ENCODE results near the gene ANTXR2.

Gene ANTXR2

DNA sequence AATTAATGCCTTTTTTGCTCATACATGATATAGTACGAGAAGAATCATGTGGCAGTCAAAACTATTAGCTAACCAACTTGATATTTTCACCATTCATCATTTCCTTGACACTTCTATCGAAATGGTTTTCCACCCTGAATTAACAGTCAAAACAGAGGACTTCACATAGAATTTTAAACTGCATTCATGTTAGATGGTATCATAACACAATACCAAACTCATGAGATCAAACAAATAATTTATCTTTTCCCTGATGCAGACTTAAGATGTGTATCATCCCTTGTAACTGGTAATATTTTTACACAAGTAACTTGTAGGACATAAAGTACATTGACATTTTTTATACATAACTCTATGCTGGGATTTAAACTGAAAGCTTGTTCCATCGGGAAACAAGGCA lies 18.2 kb upstream of the ANTXR2 start:
- no peak for TF ChIP-seq CTCF (IDR thresholded peaks at IDR 0.05)

DNA sequence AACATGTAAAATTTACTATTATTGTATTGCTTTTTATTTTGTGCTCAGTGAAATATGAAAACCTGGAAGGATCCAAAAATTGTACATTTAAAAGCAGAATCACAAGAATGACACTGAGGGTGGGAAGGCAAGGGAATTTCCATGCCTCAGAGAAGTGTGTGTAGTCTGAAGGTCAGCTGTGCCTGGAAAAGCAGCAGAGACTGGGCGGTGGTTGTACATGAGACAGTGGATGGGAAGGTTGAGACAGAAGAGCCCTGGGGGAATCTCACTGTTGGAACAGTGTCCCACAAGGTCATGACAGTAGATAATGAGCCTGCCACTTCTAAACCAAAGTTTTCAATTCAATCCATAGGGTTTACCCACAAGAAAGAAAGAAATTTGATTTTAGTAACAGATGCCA lies 17.1 kb upstream of the ANTXR2 start:
- TF ChIP-seq CTCF (IDR thresholded peaks at IDR 0.05) = no peak

- TF ChIP-seq CTCF (IDR thresholded peaks at IDR 0.05) = no peak
These were observed 15.4 kb upstream of the ANTXR2 start for GRCh38 chr4:80088471-80088870.

- no peak for TF ChIP-seq CTCF (IDR thresholded peaks at IDR 0.05)
These were observed 13.3 kb upstream of the ANTXR2 start for GRCh38 chr4:80086296-80086695.

DNA sequence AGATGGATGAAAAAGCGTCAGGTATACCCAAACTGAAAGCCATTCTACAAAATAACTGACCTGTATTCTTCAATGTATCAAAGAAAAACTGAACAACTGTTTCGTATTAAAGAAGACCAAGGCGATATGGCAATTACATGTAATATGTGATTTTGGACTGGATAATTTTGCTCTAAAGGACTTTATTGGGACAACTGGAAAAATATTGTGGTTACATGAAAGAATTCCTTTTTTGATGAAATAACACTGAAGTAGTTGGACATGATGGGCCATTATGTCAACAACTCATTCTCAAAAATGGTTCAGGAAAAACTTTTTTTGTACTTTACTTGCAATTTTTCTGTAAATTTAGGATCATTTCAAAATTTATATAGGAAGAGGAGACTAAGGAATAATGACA lies 12.1 kb upstream of the ANTXR2 start:
- no peak for TF ChIP-seq CTCF (IDR thresholded peaks at IDR 0.05)

- TF ChIP-seq CTCF (IDR thresholded peaks at IDR 0.05) = no peak
These were observed 9.7 kb upstream of the ANTXR2 start for GRCh38 chr4:80082693-80083092.

DNA sequence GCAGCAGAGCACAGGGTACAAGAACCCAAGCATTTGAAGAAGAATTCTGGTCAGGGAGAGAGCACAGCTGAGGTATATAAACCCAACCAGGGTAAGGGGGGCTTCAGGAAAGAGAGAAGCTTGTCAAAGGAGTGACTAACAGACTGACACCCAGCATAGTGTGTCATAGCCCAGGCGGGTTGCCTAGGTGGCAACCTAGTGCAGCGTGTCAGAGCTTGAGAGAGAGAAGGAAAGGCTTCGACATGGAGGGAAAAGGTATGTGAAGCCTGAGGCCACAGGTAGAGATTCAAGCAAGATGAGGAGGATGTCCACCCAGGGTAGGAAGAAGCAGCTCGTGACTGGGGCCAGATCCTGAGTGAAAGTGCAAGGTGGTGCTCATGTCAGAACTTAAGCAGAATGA lies 8.5 kb upstream of the ANTXR2 start:
- TF ChIP-seq CTCF (IDR thresholded peaks at IDR 0.05) = no peak

GRCh38 chr4:80079255-80079923 lies 6.4 kb upstream of the ANTXR2 start:
- no peak for TF ChIP-seq CTCF (IDR thresholded peaks at IDR 0.05)

All from LNCAP (cell line).